GM23338 (cell line): Measurements from ENCODE around the gene TAF3.

Source experiments
- CTCF ChIP-seq, 2 experiments: fragments of 200-600 bp in 1 of 2; sonication (generic) in 1 of 2; conservative IDR thresholded peaks; 2 replicates each; pipeline versions ENCODE4 v1.5.1 to v1.6.1; 2016 to 2017; ENCODE audit warnings: antibody characterized with exemption in 2 of 2, low read depth in 2 of 2, mild to moderate bottlenecking in 2 of 2, moderate library complexity in 1 of 2
- REST ChIP-seq: IDR thresholded peaks from one replicate; pipeline ENCODE4 v1.6.1; 2018; ENCODE audit warnings: antibody characterized with exemption; ENCODE audit not compliant: unreplicated experiment

- no peak for TF ChIP-seq CTCF (conservative IDR thresholded peaks at IDR 0.05; ENCODE audit: low read depth in 2 of 2)
- no peak for TF ChIP-seq REST
Observed at GRCh38 chr10:7810443-7810842, 7.9 kb upstream of the TAF3 start.
